CD8-positive, alpha-beta memory T cell (primary cell): ENCODE data around the gene PSD2. TPM values are rescaled to one million over a fixed set of nuclear protein-coding genes. Genes with fewer than 3 reads are reported as not detected.

Source experiments
- CTCF ChIA-PET: fragments of 350-600 bp; sonication (Branson Sonifier 250); formaldehyde crosslinking; loops from one replicate; lab custom pipeline; 2021; ENCODE audit warnings: antibody characterized with exemption; lab: Charles Lee
- POLR2A ChIA-PET: fragments of 350-600 bp; sonication (Branson Sonifier 250); formaldehyde crosslinking; loops from one replicate; lab custom pipeline; 2021; ENCODE audit warnings: antibody characterized with exemption; lab: Charles Lee
- DNase-seq, 5 donors: peaks; one replicate each; pipeline versions ENCODE4 v3.0.0 to v3.0.0-alpha.2; 2020 to 2022; ENCODE audit warnings: mixed read lengths in 1 of 5
- H3K27ac ChIP-seq: one replicate; pipeline ENCODE4 v1.7.0; 2013; ENCODE audit warnings: low read depth, mild to moderate bottlenecking, low read length, moderate library complexity
- H3K27me3 ChIP-seq: 2 replicates; pipeline ENCODE4 v1.7.0; 2013; ENCODE audit warnings: low read length, mild to moderate bottlenecking; ENCODE audit not compliant: insufficient read depth, poor library complexity, severe bottlenecking
- H3K36me3 ChIP-seq: 2 replicates; pipeline ENCODE4 v1.7.0; 2013; ENCODE audit warnings: mild to moderate bottlenecking, low read length, moderate library complexity; ENCODE audit not compliant: insufficient read depth
- H3K4me1 ChIP-seq: 2 replicates; pipeline ENCODE4 v1.7.0; 2013; ENCODE audit warnings: mild to moderate bottlenecking, low read length, moderate library complexity; ENCODE audit not compliant: insufficient read depth
- H3K4me3 ChIP-seq: 2 replicates; pipeline ENCODE4 v1.7.0; 2013; ENCODE audit warnings: mild to moderate bottlenecking, low read length
- H3K9me3 ChIP-seq: 2 replicates; pipeline ENCODE4 v1.7.0; 2013; ENCODE audit warnings: mild to moderate bottlenecking, low read length
- H3K27ac Mint-ChIP-seq, 8 donors: one replicate each; pipeline ENCODE4 v1.8.0; 2020 to 2021; ENCODE audit warnings: mixed read lengths in 8 of 8, mild to moderate bottlenecking in 6 of 8, inconsistent platforms in 3 of 8, moderate library complexity in 3 of 8
- H3K27me3 Mint-ChIP-seq, 2 donors: one replicate each; pipeline ENCODE4 v1.8.0; 2020 to 2021; ENCODE audit warnings: mixed read lengths in 2 of 2, mild to moderate bottlenecking in 1 of 2, moderate library complexity in 1 of 2
- H3K36me3 Mint-ChIP-seq, 3 donors: one replicate each; pipeline ENCODE4 v1.8.0; 2020 to 2021; ENCODE audit warnings: mixed read lengths in 3 of 3, inconsistent platforms in 1 of 3, mild to moderate bottlenecking in 1 of 3
- H3K4me1 Mint-ChIP-seq, 3 donors: one replicate each; pipeline ENCODE4 v1.8.0; 2020 to 2021; ENCODE audit warnings: mixed read lengths in 3 of 3, inconsistent platforms in 1 of 3, mild to moderate bottlenecking in 1 of 3
- H3K4me3 Mint-ChIP-seq, 7 donors: one replicate each; pipeline ENCODE4 v1.8.0; 2020 to 2021; ENCODE audit warnings: mixed read lengths in 7 of 7, mild to moderate bottlenecking in 6 of 7, moderate library complexity in 4 of 7, inconsistent platforms in 2 of 7
- H3K9me3 Mint-ChIP-seq, 5 donors: one replicate each; pipeline ENCODE4 v1.8.0; 2020 to 2022; ENCODE audit warnings: mixed read lengths in 5 of 5, mild to moderate bottlenecking in 3 of 5, moderate library complexity in 2 of 5, inconsistent platforms in 1 of 5
- polyA plus RNA-seq: library from polyadenylated mRNA; unstranded; fragments of 300-500 nt; fragmentation: Illumina TruSeq; gene quantifications from one replicate; pipeline ENCODE4 v1.2.3, GENCODE V29; 2021
- total RNA-seq, 2 experiments: library from RNA; stranded (reverse); gene quantifications; one replicate each; pipeline ENCODE4 v1.2.3, GENCODE V29; 2021

PSD2 gene
- total and polyA plus RNA-seq, 3 experiments from 2014 or later: 0.12 TPM; not detected in 2

- Mint-ChIP-seq H3K36me3 (no peaks in the 10 kb centered on the region), H3K27ac (no peak overlapping the region), H3K4me3 (no peak overlapping the region), H3K4me1 (no peaks in the 10 kb centered on the region), H3K27me3 (peaks cover 25 to 37% of the 10 kb centered on the region in 2 donors), H3K9me3 (no peaks in the 10 kb centered on the region)
- H3K4me1 ChIP-seq: no peaks in the 10 kb centered on the region
- no peaks in the 10 kb centered on the region for H3K36me3 ChIP-seq
- DNase-seq: no peak
- POLR2A ChIA-PET: no interaction called here
- no peaks in the 10 kb centered on the region for H3K9me3 ChIP-seq
- no peaks in the 10 kb centered on the region for H3K27me3 ChIP-seq
- CTCF ChIA-PET: interaction anchor here (0.9 kb wide), 1 partner anchor 15 kb away, joined by 3 read pairs; no protein-coding TSS in a partner anchor
- H3K4me3 ChIP-seq: no peak overlapping the region
- H3K27ac ChIP-seq: no peak overlapping the region
Observed at GRCh38 chr5:139811274-139811607, 15.6 kb downstream of the PSD2 start.

DNA sequence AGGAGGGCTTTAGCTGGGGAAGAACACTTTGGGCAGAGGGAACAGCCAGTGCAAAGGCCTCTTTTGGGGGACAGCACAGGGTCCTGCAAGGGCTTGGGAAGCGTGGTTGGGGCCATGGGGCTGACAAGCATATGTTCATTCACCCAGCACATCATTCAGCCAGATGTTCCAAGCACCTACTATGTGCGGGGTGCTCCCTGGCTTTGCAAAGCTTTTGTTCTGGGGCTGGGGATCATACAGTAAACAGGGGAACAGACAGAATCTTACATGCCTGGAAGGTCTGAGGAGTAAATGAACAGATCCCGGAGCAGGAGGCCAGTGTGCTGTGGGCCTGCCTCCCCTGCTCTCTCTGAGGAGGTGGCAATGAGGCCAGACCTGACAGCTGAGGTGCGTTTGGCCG is 16.7 kb downstream of the PSD2 start:
- Histone ChIP-seq H3K27ac (no peak overlapping the region), H3K27me3 (no peaks in the 10 kb centered on the region), H3K4me1 (no peaks in the 10 kb centered on the region), H3K4me3 (no peak overlapping the region), H3K36me3 (no peaks in the 10 kb centered on the region), H3K9me3 (no peaks in the 10 kb centered on the region)
- Mint-ChIP-seq H3K9me3 (no peaks in the 10 kb centered on the region), H3K27ac (no peak overlapping the region), H3K4me3 (no peak overlapping the region), H3K36me3 (no peaks in the 10 kb centered on the region), H3K4me1 (no peaks in the 10 kb centered on the region), H3K27me3 (peaks cover 24 to 41% of the 10 kb centered on the region in 2 donors)
- POLR2A ChIA-PET: no interaction called here
- CTCF ChIA-PET: no interaction called here
- DNase-seq: no peak

- DNase-seq: no peak
- Mint-ChIP-seq H3K4me3 (no peak overlapping the region), H3K27me3 (peaks cover 18 to 41% of the 10 kb centered on the region in 2 donors), H3K4me1 (no peaks in the 10 kb centered on the region), H3K27ac (no peak overlapping the region), H3K9me3 (peaks cover 0 to 3% (median 0%) of the 10 kb centered on the region in 5 donors), H3K36me3 (no peaks in the 10 kb centered on the region)
- CTCF ChIA-PET: no interaction called here
- Histone ChIP-seq H3K9me3 (no peaks in the 10 kb centered on the region), H3K4me1 (no peaks in the 10 kb centered on the region), H3K27me3 (no peaks in the 10 kb centered on the region), H3K4me3 (no peak overlapping the region), H3K36me3 (no peaks in the 10 kb centered on the region), H3K27ac (no peak overlapping the region)
- POLR2A ChIA-PET: no interaction called here
Observed at GRCh38 chr5:139812836-139813805, 17.5 kb downstream of the PSD2 start.

GRCh38 chr5:139814191-139814601 is 18.6 kb downstream of the PSD2 start:
- no peaks in the 10 kb centered on the region for H3K36me3 ChIP-seq
- Mint-ChIP-seq H3K9me3 (peaks cover 0 to 9% (median 7%) of the 10 kb centered on the region in 5 donors), H3K4me3 (no peak overlapping the region), H3K4me1 (no peaks in the 10 kb centered on the region), H3K27me3 (peaks cover 17 to 38% of the 10 kb centered on the region in 2 donors), H3K27ac (no peak overlapping the region), H3K36me3 (peaks cover 0 to 5% (median 0%) of the 10 kb centered on the region in 3 donors)
- no peaks in the 10 kb centered on the region for H3K9me3 ChIP-seq
- no peak overlapping the region for H3K4me3 ChIP-seq
- ChIA-PET CTCF (no interaction called here), POLR2A (no interaction called here)
- no peaks in the 10 kb centered on the region for H3K4me1 ChIP-seq
- DNase-seq: no peak
- H3K27ac ChIP-seq: no peak overlapping the region
- H3K27me3 ChIP-seq: no peaks in the 10 kb centered on the region

DNA sequence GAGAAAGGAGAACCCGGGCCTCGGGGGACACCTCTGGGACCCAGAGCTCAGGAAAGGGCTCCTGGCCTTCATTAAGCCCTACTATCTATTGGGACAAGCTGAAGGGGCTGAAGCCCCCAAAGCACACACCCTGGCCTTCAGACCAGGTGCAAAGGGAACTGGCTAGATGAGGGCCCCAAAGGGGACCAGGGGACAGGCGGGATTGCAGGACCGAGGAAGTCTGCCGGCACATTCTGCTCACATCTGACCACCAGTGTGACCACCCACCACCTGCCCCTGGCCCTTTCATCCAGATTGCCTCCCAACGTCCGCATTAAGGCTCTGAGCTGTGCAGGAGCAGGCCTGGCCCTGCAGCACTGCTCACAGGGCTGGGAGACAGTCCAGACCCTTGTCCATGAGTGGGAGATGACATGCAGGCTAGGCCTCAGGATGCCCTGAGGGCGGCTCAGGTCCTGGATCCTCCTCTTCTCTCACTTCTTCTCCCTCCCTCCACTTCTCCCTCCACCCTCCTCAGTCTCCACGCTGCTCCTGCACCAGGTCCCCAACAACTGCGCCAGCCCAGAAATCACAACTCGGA is 19.2 kb downstream of the PSD2 start:
- Mint-ChIP-seq H3K4me1 (no peaks in the 10 kb centered on the region), H3K4me3 (no peak overlapping the region), H3K27ac (no peak overlapping the region), H3K36me3 (peaks cover 0 to 5% (median 0%) of the 10 kb centered on the region in 3 donors), H3K27me3 (peaks cover 17 to 40% of the 10 kb centered on the region in 2 donors), H3K9me3 (peaks cover 2 to 12% (median 7%) of the 10 kb centered on the region in 5 donors)
- no peaks in the 10 kb centered on the region for H3K9me3 ChIP-seq
- H3K36me3 ChIP-seq: no peaks in the 10 kb centered on the region
- H3K4me3 ChIP-seq: no peak overlapping the region
- H3K27ac ChIP-seq: no peak overlapping the region
- POLR2A ChIA-PET: no interaction called here
- CTCF ChIA-PET: no interaction called here
- no peaks in the 10 kb centered on the region for H3K4me1 ChIP-seq
- H3K27me3 ChIP-seq: no peaks in the 10 kb centered on the region
- no peak for DNase-seq

DNA sequence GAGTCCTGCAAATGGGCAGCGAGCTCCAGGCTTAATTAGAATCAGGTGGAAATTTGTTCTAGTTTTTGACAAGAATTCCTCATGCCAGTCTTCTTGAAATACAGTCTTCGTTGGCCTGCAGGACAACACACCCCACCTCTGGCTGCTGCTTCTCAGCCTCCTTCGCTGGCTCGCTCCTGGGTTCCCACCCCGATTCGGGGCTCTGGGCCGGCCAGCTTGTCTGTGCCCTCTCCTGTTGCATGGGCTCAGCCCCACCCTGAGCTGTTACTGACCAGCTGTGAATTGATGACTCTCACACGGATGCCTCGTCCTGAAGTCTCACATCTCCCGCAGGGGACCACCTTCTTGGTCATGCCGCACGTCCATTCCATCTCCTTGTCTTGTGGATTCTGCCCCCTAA is 21.0 kb downstream of the PSD2 start:
- Histone ChIP-seq H3K4me1 (no peaks in the 10 kb centered on the region), H3K36me3 (no peaks in the 10 kb centered on the region), H3K4me3 (no peak overlapping the region), H3K27me3 (no peaks in the 10 kb centered on the region), H3K27ac (no peak overlapping the region), H3K9me3 (no peaks in the 10 kb centered on the region)
- ChIA-PET CTCF (interaction anchor here (0.7 kb wide), 1 partner anchor 29 kb away, joined by 3 read pairs; no protein-coding TSS in a partner anchor), POLR2A (interaction anchor here (0.6 kb wide), 1 partner anchor 586 kb away, joined by 7 read pairs; no protein-coding TSS in a partner anchor)
- Mint-ChIP-seq H3K4me1 (no peaks in the 10 kb centered on the region), H3K9me3 (peaks cover 3 to 12% (median 7%) of the 10 kb centered on the region in 5 donors), H3K27me3 (peaks cover 14 to 41% of the 10 kb centered on the region in 2 donors), H3K36me3 (peaks cover 0 to 5% (median 0%) of the 10 kb centered on the region in 3 donors), H3K27ac (no peak overlapping the region), H3K4me3 (no peak overlapping the region)
- DNase-seq: no peak

- Mint-ChIP-seq H3K4me3 (no peak overlapping the region), H3K36me3 (peaks cover 0 to 5% (median 0%) of the 10 kb centered on the region in 3 donors), H3K27ac (no peak overlapping the region), H3K4me1 (no peaks in the 10 kb centered on the region), H3K9me3 (peaks cover 3 to 12% (median 7%) of the 10 kb centered on the region in 5 donors), H3K27me3 (peaks cover 16 to 38% of the 10 kb centered on the region in 2 donors)
- CTCF ChIA-PET: no interaction called here
- POLR2A ChIA-PET: no interaction called here
- no peak for DNase-seq
- Histone ChIP-seq H3K36me3 (no peaks in the 10 kb centered on the region), H3K9me3 (no peaks in the 10 kb centered on the region), H3K4me1 (no peaks in the 10 kb centered on the region), H3K27me3 (no peaks in the 10 kb centered on the region), H3K4me3 (no peak overlapping the region), H3K27ac (no peak overlapping the region)
Observed at GRCh38 chr5:139817362-139817761, 21.8 kb downstream of the PSD2 start.

- Histone ChIP-seq H3K9me3 (no peaks in the 10 kb centered on the region), H3K27me3 (no peaks in the 10 kb centered on the region)
Observed at GRCh38 chr5:139817970-139818369, 22.4 kb downstream of the PSD2 start.

More at GRCh38 chr5:139817970-139818369, 22.4 kb downstream of the PSD2 start:
- H3K27ac ChIP-seq: no peak overlapping the region
- no peak overlapping the region for H3K4me3 Mint-ChIP-seq
- peaks cover 3 to 12% (median 7%) of the 10 kb centered on the region in 5 donors for H3K9me3 Mint-ChIP-seq
- H3K36me3 ChIP-seq: no peaks in the 10 kb centered on the region
- DNase-seq: no peak
- peaks cover 0 to 5% (median 0%) of the 10 kb centered on the region in 3 donors for H3K36me3 Mint-ChIP-seq
- H3K27ac Mint-ChIP-seq: no peak overlapping the region
- no peak overlapping the region for H3K4me3 ChIP-seq
- no peaks in the 10 kb centered on the region for H3K4me1 Mint-ChIP-seq
- H3K27me3 Mint-ChIP-seq: peaks cover 13 to 36% of the 10 kb centered on the region in 2 donors
- ChIA-PET CTCF (no interaction called here), POLR2A (no interaction called here)
- H3K4me1 ChIP-seq: no peaks in the 10 kb centered on the region
